Gastroesophageal sphincter (tissue), 4 donors: ENCODE data around the gene CDK14. TPM values are rescaled to one million over a fixed set of nuclear protein-coding genes. Genes with fewer than 3 reads are reported as not detected.

Experiments
- ATAC-seq: fragments of 150-250 bp; one replicate; pipeline ENCODE4 v1.9.1; 2016; ENCODE audit warnings: mild to moderate bottlenecking, moderate library complexity
- H3K27ac ChIP-seq, 4 donors: fragments of 200-600 bp; sonication (generic) in 3 of 4; 1 replicate in 3 of 4; 2 replicates in 1 of 4; pipeline ENCODE4 v1.5.1; 2016 to 2019
- H3K27me3 ChIP-seq: fragments of 200-600 bp; sonication (generic); one replicate; pipeline ENCODE4 v1.5.1; 2019
- H3K36me3 ChIP-seq, 2 donors: fragments of 200-600 bp; sonication (generic); one replicate each; pipeline ENCODE4 v1.5.1; 2019; ENCODE audit warnings: control low read depth in 1 of 2
- H3K4me1 ChIP-seq, 3 donors: fragments of 200-600 bp; sonication (generic); 1 replicate in 2 of 3; 2 replicates in 1 of 3; pipeline ENCODE4 v1.5.1; 2016 to 2019; ENCODE audit warnings: control low read depth in 2 of 3
- H3K4me3 ChIP-seq, 2 donors: fragments of 200-600 bp; sonication (generic); one replicate each; pipeline ENCODE4 v1.5.1; 2019; ENCODE audit warnings: mild to moderate bottlenecking in 1 of 2, moderate library complexity in 1 of 2
- H3K9me3 ChIP-seq, 3 donors: fragments of 200-600 bp; sonication (generic); one replicate each; pipeline ENCODE4 v1.5.1; 2017 to 2019; ENCODE audit warnings: control low read depth in 2 of 3
- EP300 ChIP-seq: sonication (generic); formaldehyde crosslinking; IDR thresholded peaks from one replicate; pipeline ENCODE4 v1.6.1; 2017; ENCODE audit warnings: antibody characterized with exemption, mild to moderate bottlenecking
- POLR2A ChIP-seq, 2 donors: fragments of 450-650 bp; IDR thresholded peaks; one replicate each; pipeline ENCODE4 v1.6.1; 2017; ENCODE audit warnings: antibody characterized with exemption in 2 of 2, mild to moderate bottlenecking in 2 of 2, moderate library complexity in 1 of 2
- POLR2AphosphoS5 ChIP-seq: sonication (generic); formaldehyde crosslinking; IDR thresholded peaks from one replicate; pipeline ENCODE4 v1.6.1; 2017; ENCODE audit warnings: antibody characterized with exemption
- WGBS, 2 donors: methylation state at CpG; one replicate each; pipeline ENCODE4 v1.1.5; 2018; ENCODE audit warnings: low coverage in 1 of 2; 5-methylcytosine and 5-hydroxymethylcytosine counted together
- total RNA-seq, 4 donors: library from RNA; depleted of rRNA; stranded (reverse); fragments of >200 nt; gene quantifications; one replicate each; pipeline ENCODE4 v1.1.0, GENCODE V29; 2016
- TF ChIP-seq, protein P1 (sequence below), 4 experiments: fragments of 200-600 bp in 2 of 4; fragments of 450-650 bp in 2 of 4; sonication (generic) in 1 of 4; IDR thresholded peaks; one replicate each; pipeline ENCODE4 v1.5.1; 2017 to 2019; ENCODE audit warnings: antibody characterized with exemption in 4 of 4, mild to moderate bottlenecking in 2 of 4, moderate library complexity in 2 of 4

Gene CDK14
- total RNA-seq, 4 donors from 2014 or later: 14.8 to 28.7 (median 18.4) TPM

DNA sequence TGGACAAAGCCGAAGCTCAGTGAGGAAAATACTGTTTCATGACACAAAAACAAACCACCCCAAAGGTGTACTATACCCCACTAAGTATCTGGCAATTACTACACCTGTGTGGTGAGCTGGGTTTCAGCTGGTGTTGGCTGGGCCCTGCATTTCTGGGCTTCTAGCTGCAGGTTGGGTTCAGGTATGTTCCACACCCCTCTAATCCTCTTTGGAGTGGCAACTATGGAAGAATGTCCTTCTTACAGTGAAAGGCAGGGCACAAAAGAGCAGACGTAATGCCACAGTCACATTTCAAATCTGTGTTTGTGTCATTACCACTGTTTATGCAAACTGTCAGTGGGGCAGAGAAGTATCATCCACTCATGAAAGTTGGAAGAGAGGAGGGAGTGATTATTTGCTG lies 466.6 kb downstream of the CDK14 start:
- no peaks in the 10 kb centered on the region for H3K36me3 ChIP-seq
- no peak for TF ChIP-seq EP300
- no peak for TF ChIP-seq POLR2A (IDR thresholded peaks at IDR 0.05)
- no peak for TF ChIP-seq POLR2AphosphoS5
- TF ChIP-seq, protein P1, sequence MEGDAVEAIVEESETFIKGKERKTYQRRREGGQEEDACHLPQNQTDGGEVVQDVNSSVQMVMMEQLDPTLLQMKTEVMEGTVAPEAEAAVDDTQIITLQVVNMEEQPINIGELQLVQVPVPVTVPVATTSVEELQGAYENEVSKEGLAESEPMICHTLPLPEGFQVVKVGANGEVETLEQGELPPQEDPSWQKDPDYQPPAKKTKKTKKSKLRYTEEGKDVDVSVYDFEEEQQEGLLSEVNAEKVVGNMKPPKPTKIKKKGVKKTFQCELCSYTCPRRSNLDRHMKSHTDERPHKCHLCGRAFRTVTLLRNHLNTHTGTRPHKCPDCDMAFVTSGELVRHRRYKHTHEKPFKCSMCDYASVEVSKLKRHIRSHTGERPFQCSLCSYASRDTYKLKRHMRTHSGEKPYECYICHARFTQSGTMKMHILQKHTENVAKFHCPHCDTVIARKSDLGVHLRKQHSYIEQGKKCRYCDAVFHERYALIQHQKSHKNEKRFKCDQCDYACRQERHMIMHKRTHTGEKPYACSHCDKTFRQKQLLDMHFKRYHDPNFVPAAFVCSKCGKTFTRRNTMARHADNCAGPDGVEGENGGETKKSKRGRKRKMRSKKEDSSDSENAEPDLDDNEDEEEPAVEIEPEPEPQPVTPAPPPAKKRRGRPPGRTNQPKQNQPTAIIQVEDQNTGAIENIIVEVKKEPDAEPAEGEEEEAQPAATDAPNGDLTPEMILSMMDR (IDR thresholded peaks at IDR 0.05): no peak
- no peak for ATAC-seq
- H3K27me3 ChIP-seq: no peaks in the 10 kb centered on the region
- no peaks in the 10 kb centered on the region for H3K9me3 ChIP-seq
- peaks cover 0 to 14% (median 0%) of the 10 kb centered on the region in 3 donors for H3K4me1 ChIP-seq
- H3K4me3 ChIP-seq: no peak overlapping the region
- H3K27ac ChIP-seq: no peak overlapping the region
- WGBS, 2 donors: 63 to 75% methylated on average over 2 of the region's 2 CpGs

DNA sequence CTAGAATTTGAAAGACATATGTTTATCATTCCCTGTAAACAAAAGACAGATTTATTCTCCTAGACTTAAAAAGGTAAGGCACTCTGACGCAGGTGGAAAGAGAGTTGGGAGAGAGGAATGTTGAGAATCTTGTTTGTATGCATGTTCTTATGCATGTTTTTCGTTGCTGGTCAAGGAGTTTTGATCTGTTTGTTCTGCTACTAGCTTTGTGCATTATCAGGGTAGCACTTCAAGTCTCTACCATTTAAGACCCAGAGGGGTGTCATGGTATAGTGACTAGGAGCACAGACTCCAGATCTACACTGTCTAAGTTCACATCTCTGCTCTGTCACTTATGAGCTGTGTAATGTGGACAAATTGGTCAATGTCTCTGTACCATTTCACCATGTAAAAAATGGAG lies 467.9 kb downstream of the CDK14 start:
- no peak overlapping the region for H3K27ac ChIP-seq
- TF ChIP-seq POLR2AphosphoS5: no peak
- no peak for TF ChIP-seq POLR2A (IDR thresholded peaks at IDR 0.05)
- TF ChIP-seq, protein P1 (IDR thresholded peaks at IDR 0.05): no peak
- no peak for TF ChIP-seq EP300
- WGBS, 2 donors: 85 to 100% methylated on average over 2 of the region's 2 CpGs
- H3K4me1 ChIP-seq: peaks cover 0 to 14% (median 0%) of the 10 kb centered on the region in 3 donors
- no peak for ATAC-seq
- no peak overlapping the region for H3K4me3 ChIP-seq
- no peaks in the 10 kb centered on the region for H3K9me3 ChIP-seq
- no peaks in the 10 kb centered on the region for H3K27me3 ChIP-seq
- H3K36me3 ChIP-seq: no peaks in the 10 kb centered on the region

- 69 to 91% methylated on average over 2 of the region's 2 CpGs for WGBS, 2 donors
- Histone ChIP-seq H3K4me1 (peaks cover 0 to 14% (median 0%) of the 10 kb centered on the region in 3 donors), H3K27ac (no peak overlapping the region), H3K36me3 (no peaks in the 10 kb centered on the region), H3K4me3 (no peak overlapping the region), H3K27me3 (no peaks in the 10 kb centered on the region), H3K9me3 (no peaks in the 10 kb centered on the region)
- ATAC-seq: no peak
- TF ChIP-seq POLR2AphosphoS5 (no peak), POLR2A (IDR thresholded peaks at IDR 0.05) (no peak), EP300 (no peak)
- TF ChIP-seq, protein P1 (IDR thresholded peaks at IDR 0.05): no peak
Measured at GRCh38 chr7:91064938-91065337, 468.8 kb downstream of the CDK14 start.

- Histone ChIP-seq H3K4me3 (no peak overlapping the region), H3K9me3 (no peaks in the 10 kb centered on the region), H3K4me1 (peaks cover 0 to 14% (median 0%) of the 10 kb centered on the region in 3 donors), H3K27me3 (no peaks in the 10 kb centered on the region), H3K27ac (no peak overlapping the region), H3K36me3 (no peaks in the 10 kb centered on the region)
- 0 to 76% methylated on average over 1 to 4 of the region's 4 CpGs for WGBS, 2 donors
- TF ChIP-seq, protein P1 (IDR thresholded peaks at IDR 0.05): no peak
- TF ChIP-seq POLR2AphosphoS5 (no peak), EP300 (no peak), POLR2A (IDR thresholded peaks at IDR 0.05) (no peak)
- no peak for ATAC-seq
Measured at GRCh38 chr7:91066627-91067026, 470.5 kb downstream of the CDK14 start.

GRCh38 chr7:91067242-91067641 lies 471.1 kb downstream of the CDK14 start:
- TF ChIP-seq EP300 (no peak), POLR2A (IDR thresholded peaks at IDR 0.05) (no peak), POLR2AphosphoS5 (no peak)
- TF ChIP-seq, protein P1 (IDR thresholded peaks at IDR 0.05): no peak
- H3K27me3 ChIP-seq: no peaks in the 10 kb centered on the region
- ATAC-seq: no peak
- H3K27ac ChIP-seq: no peak overlapping the region
- WGBS, 2 donors: 38 to 43% methylated on average over 3 of the region's 3 CpGs
- H3K36me3 ChIP-seq: no peaks in the 10 kb centered on the region
- H3K4me1 ChIP-seq: peaks cover 0 to 14% (median 0%) of the 10 kb centered on the region in 3 donors
- H3K9me3 ChIP-seq: no peaks in the 10 kb centered on the region
- H3K4me3 ChIP-seq: no peak overlapping the region
